ENCODE data around the gene HRH4.

Gene HRH4

GRCh38 chr18:24460388-24460787, at the start of gene HRH4:
TSS of gene HRH4 (plus strand) at chr18:24460637. CDS start at chr18:24460729, 92 bp downstream.
- no peak for TF ChIP-seq CTCF (IDR thresholded peaks at IDR 0.05; ENCODE audit: extremely low read depth, missing control alignments)
- no peak for DNase-seq (ENCODE audit: low spot score)

- no peak for DNase-seq (ENCODE audit: low spot score)
- no peak for TF ChIP-seq CTCF (IDR thresholded peaks at IDR 0.05; ENCODE audit: extremely low read depth, missing control alignments)
Observed at GRCh38 chr18:24413148-24413547, 47.3 kb upstream of the HRH4 start.

- DNase-seq (ENCODE audit: low spot score): no peak
Observed at GRCh38 chr18:24414349-24415003, 46.0 kb upstream of the HRH4 start.

GRCh38 chr18:24417480-24417879, 43.0 kb upstream of the HRH4 start:
- no peak for DNase-seq (ENCODE audit: low spot score)
- no peak for TF ChIP-seq CTCF (IDR thresholded peaks at IDR 0.05; ENCODE audit: extremely low read depth, missing control alignments)

More at GRCh38 chr18:24414349-24415003, 46.0 kb upstream of the HRH4 start:
- TF ChIP-seq CTCF (IDR thresholded peaks at IDR 0.05; ENCODE audit: extremely low read depth, missing control alignments): no peak

- no peak for TF ChIP-seq CTCF (IDR thresholded peaks at IDR 0.05; ENCODE audit: extremely low read depth, missing control alignments)
- no peak for DNase-seq (ENCODE audit: low spot score)
Observed at GRCh38 chr18:24420551-24420950, 39.9 kb upstream of the HRH4 start.

GRCh38 chr18:24421831-24422230, 38.6 kb upstream of the HRH4 start:
- no peak for TF ChIP-seq CTCF (IDR thresholded peaks at IDR 0.05; ENCODE audit: extremely low read depth, missing control alignments)
- DNase-seq (ENCODE audit: low spot score): no peak

- TF ChIP-seq CTCF (IDR thresholded peaks at IDR 0.05; ENCODE audit: extremely low read depth, missing control alignments): no peak
- DNase-seq (ENCODE audit: low spot score): no peak
Observed at GRCh38 chr18:24426073-24426397, 34.4 kb upstream of the HRH4 start.

Data from GM20000 (cell line).